PC-9 (cell line): Measurements from ENCODE around the gene GMDS.

ENCODE experiments used
- EZH2 ChIP-seq: fragments of 200-600 bp; sonication (generic); IDR thresholded peaks from 2 replicates; pipeline ENCODE4 v1.8.0; 2017; ENCODE audit warnings: antibody characterized with exemption, low read depth
- TF ChIP-seq, protein P1 (sequence below): fragments of 200-600 bp; sonication (generic); conservative IDR thresholded peaks from 2 replicates; pipeline ENCODE4 v1.6.1; 2017; ENCODE audit warnings: mixed run types, antibody characterized with exemption, mild to moderate bottlenecking, moderate library complexity

DNA sequence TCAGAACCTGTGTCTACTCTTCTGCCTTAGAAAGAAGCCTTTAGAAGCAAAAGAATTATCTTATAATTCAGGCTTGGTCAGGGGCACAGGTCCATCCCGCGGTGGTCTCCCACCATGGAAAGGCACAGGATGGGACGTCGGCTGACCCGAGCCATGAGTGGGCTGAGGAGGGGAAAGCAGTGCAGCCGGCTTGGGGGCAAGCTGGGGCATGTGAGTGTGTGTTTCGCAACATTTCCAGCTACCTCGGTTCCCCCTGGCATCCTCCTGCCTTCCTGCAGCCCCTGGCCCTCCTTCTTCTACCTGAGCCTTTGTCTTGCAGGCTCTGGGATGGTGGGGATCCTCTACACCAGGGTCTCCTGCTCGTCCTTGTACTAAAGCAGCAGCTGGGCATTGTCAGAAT is 664.8 kb downstream of the GMDS start:
- TF ChIP-seq, protein P1, sequence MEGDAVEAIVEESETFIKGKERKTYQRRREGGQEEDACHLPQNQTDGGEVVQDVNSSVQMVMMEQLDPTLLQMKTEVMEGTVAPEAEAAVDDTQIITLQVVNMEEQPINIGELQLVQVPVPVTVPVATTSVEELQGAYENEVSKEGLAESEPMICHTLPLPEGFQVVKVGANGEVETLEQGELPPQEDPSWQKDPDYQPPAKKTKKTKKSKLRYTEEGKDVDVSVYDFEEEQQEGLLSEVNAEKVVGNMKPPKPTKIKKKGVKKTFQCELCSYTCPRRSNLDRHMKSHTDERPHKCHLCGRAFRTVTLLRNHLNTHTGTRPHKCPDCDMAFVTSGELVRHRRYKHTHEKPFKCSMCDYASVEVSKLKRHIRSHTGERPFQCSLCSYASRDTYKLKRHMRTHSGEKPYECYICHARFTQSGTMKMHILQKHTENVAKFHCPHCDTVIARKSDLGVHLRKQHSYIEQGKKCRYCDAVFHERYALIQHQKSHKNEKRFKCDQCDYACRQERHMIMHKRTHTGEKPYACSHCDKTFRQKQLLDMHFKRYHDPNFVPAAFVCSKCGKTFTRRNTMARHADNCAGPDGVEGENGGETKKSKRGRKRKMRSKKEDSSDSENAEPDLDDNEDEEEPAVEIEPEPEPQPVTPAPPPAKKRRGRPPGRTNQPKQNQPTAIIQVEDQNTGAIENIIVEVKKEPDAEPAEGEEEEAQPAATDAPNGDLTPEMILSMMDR: no peak
- TF ChIP-seq EZH2: no peak
